SKM-1 (cell line): ENCODE data around the gene MYH15.

ENCODE experiments used
- DNase-seq: peaks from one replicate; lab custom pipeline; 2025; ENCODE audit not compliant: unreplicated experiment; lab: John Stamatoyannopoulos, UW

The MYH15 gene

DNA sequence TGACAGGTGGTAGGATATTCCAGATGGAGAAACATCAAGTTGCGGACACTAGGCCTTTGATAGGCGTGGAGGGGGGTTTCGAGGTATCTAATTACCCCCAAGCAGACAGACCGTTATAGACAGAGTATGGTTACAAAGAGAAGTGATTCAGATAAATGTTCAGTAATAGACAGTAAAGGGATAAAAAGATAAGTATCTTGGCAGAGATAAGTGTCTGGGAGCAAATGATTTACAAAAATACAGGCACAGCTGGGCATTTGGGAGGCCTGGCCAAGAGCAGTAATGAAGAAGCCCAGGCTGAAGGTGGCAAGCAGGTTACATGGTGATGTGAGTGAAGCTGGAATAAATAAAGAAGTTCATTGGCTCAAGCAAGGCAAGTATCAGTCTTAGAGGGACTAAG, 659 bp upstream of the MYH15 start:
- DNase-seq: no peak

GRCh38 chr3:108509871-108510270, 525 bp downstream of the MYH15 start:
- no peak for DNase-seq

- no peak for DNase-seq
Measured at GRCh38 chr3:108509263-108509662, 1.1 kb downstream of the MYH15 start.

DNA sequence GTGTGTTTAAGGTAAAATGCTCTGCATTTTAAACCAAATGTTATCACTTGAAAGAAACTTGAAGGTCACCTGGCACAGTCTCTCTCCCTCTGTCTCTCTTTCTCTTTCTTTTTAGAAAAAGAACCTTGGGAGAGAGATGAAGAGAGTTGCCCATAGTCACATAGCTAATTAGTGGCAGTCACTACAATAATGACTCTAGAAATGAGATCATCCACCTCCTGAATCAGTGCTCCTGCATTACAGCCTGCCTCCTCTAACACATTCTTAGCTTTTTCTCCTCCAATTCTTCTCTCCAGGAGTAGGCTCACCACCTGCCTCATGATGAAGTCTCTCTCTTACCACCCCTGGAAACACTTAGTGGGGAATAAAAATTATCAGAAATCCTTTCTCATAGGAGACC, 2.5 kb downstream of the MYH15 start:
- no peak for DNase-seq

GRCh38 chr3:108505811-108506210, 4.6 kb downstream of the MYH15 start:
- DNase-seq: no peak

- DNase-seq: no peak
Measured at GRCh38 chr3:108503722-108504121, 6.7 kb downstream of the MYH15 start.

DNA sequence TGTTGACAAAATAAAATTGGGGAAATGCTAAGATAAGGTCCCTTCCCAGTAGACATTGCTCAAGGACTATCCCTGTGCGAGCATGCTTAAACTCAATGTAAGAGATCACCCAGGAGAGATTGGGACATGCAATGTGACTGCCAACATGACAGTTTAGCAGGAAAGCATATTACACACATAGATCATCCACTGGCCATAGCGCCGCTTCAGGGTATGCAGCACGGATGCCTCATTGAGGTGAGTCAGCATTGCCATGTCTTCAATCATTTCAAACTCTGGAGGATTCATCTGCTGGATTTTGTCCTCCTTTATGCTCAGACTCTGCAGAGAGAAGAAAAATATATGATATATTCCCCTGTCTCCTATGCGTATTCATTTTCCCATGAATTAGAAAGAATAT, 8.9 kb downstream of the MYH15 start:
- DNase-seq: no peak

GRCh38 chr3:108500728-108501127, 9.7 kb downstream of the MYH15 start:
- DNase-seq: no peak

DNA sequence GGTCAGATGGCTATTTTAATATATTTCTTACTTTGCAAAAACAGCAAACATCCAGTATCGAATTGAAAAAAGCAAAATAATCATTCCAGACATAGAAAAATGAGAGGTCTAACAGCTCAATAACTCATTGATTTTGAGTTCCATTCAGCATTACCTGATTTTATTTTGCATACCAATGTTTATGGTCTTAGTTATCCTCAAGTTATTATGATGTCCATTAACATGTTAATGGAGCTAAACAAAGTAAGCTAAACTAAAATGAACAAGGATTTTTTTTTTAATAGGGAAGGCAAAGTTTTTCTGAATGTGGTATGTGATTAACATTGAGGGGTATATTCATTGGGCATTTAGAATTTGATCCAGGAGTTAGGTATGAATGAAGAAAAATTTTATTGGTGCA, 13.1 kb downstream of the MYH15 start:
- no peak for DNase-seq

DNA sequence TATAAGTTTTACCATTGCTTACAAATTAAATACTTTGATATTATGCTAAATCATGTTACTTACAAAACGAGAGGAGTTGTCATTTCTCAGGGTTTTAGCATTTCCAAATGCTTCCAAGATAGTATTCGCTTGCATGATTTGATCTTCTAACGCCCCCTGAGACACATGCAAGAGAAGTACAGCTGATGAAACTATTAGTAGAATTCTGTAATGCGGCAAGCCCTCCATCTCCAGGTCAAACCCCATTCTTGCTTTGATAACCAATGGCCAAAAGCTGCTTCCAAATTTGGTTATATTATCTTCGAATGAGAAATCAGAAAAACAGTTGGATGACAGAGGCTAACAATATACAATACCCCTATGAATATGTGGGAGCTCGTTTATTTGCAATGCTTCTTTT, 14.7 kb downstream of the MYH15 start:
- DNase-seq: no peak

DNA sequence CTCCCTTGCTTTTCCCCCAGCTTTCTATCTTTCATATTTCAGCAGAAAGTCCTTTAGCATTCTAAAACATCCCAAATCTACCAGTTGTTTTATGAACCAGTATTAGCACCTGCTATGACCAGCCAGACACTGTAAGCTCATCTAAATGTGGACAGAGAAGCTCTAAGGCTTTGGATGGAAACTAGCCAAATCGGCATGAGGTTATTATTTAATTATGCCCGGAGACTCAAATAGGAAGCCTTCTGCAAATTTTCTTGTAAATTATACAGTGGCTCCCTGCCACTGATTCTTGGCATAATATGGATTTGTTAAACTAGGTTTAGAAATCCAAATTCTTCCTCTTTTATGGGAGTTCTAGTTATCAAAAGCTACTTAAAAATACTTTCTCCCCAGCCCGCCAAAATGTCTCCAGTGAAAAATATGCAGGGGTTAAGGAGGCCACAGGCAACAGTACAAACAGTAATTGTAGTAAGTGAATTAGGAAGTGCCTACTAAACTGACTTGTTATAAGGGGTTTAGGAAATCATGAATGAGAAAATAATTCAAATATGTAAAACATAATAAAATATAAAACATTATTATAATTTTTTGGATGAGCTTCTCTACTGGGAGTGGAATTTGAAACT, 15.4 kb downstream of the MYH15 start:
- no peak for DNase-seq

- no peak for DNase-seq
Measured at GRCh38 chr3:108493862-108494261, 16.5 kb downstream of the MYH15 start.

GRCh38 chr3:108491456-108491855, 18.9 kb downstream of the MYH15 start:
- no peak for DNase-seq

GRCh38 chr3:108489776-108490175, 20.6 kb downstream of the MYH15 start:
- DNase-seq: peak; percentile 30

DNA sequence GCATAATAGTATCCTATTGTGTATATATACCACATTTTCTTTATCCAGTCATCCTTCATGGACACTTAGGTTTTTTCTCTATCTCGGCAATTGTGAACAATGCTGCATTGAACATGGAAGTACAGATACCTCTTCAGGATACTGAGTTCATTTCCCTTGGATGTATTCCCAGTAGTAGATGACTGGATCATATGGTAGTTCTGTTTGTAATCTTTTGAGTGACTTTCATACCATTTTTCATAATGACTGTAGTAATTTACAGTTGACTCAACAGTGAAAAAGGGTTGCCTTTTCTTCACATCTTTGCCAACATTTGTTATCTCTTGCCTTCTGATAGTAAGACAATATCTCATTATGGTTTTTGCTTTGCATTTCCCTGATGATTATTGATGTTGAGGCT, 21.8 kb downstream of the MYH15 start:
- no peak for DNase-seq

- DNase-seq: no peak
Measured at GRCh38 chr3:108487439-108487838, 23.0 kb downstream of the MYH15 start.

GRCh38 chr3:108486941-108487340, 23.5 kb downstream of the MYH15 start:
- DNase-seq: no peak

DNA sequence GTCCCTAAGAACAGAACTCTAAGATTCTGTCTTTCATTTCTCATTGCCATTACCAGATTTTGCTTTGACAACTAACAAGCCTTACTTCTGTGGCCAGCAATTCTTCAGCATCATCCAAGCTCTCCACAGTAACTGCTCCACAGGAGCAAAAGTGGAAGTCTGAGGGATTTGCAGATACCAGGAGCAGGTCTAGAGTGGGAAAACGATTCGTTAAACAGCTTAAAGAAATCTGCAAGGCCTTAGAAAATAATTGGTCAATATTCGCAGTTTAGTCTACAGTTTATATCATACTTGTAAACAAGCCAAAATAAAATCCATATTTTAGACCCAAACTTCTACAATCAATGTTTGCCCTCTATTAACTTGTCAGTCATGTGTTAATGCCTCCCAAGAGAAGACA, 24.1 kb downstream of the MYH15 start:
- no peak for DNase-seq

DNA sequence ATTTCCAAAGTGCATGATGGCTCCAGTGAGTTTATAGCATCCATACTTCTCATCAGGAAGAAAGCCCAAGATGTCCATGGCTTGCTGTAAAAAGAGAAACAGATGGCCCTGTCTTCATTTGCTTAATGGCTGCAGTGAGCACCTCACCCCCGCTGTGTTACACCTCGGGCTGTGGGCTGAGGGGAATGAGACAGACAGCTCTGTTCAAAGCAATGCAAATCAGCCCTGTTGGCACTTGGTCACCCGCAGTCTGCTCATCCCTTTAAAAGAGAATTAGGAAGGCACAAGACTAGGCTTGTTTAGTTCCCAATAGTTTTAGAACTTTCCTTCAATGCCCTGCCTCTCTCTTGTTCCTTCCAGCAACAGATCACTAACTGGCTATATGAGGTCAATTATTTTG, 25.2 kb downstream of the MYH15 start:
- no peak for DNase-seq

GRCh38 chr3:108479224-108479623, 31.2 kb downstream of the MYH15 start:
- DNase-seq: no peak

- DNase-seq: peak; percentile 73
Measured at GRCh38 chr3:108477511-108478147, 32.8 kb downstream of the MYH15 start.

GRCh38 chr3:108475220-108475782, 35.1 kb downstream of the MYH15 start:
- no peak for DNase-seq

DNA sequence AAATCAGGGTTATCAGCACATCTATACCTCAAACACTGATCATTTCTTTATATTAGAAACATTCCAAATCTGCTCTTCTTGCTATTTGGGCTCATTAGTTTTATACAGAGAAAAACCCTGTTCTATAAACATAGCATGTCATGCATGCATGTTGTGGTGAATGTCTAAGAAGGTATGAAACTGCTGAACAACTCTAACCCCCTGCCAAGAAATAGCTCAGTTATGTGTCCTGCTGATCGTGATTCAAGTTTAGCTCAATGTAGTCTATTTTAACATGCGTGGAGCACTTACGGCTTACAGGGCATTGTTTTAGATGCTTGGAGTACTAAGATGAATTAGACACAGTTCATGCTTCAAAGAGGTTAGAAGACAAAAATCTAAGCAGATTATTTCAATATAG, 35.8 kb downstream of the MYH15 start:
- DNase-seq: no peak
